HepG2 (cell line): ENCODE results near the gene PPP2R1B.

ENCODE experiments used
- CBX5 ChIP-seq: sonication (generic); formaldehyde crosslinking; IDR thresholded peaks from 2 replicates; pipeline ENCODE4 v1.4.0; 2020; ENCODE audit warnings: missing genetic modification reagents, borderline replicate concordance
- TF ChIP-seq, protein P1 (sequence below): sonication (generic); formaldehyde crosslinking; IDR thresholded peaks from 2 replicates; pipeline ENCODE4 v1.4.0; 2020; ENCODE audit warnings: missing genetic modification reagents

DNA sequence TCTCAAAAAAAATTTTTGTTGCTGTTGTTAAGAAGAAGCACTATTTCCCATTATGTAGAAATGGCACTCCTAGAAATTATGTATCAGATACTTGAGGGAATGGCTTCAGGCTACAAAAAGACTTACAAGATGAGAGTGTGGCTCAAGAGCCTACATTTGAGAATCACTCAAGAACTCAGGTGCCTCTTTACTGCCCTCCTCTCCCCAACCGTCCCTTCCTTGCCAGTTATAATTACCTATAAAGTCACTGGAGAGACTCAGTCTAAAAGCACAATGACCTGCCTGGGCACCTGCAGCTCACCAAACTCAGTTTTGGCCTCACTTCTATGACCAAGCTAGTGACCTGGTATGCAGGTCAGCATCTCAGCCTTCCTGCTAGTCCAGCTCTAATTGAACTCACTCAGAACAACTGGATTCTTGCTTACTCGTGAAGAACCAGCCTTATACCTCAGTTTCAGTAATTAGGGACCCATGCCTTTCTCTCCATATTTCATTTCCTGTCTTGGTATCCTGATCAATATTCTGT, 41.9 kb upstream of the PPP2R1B start:
- TF ChIP-seq, protein P1, sequence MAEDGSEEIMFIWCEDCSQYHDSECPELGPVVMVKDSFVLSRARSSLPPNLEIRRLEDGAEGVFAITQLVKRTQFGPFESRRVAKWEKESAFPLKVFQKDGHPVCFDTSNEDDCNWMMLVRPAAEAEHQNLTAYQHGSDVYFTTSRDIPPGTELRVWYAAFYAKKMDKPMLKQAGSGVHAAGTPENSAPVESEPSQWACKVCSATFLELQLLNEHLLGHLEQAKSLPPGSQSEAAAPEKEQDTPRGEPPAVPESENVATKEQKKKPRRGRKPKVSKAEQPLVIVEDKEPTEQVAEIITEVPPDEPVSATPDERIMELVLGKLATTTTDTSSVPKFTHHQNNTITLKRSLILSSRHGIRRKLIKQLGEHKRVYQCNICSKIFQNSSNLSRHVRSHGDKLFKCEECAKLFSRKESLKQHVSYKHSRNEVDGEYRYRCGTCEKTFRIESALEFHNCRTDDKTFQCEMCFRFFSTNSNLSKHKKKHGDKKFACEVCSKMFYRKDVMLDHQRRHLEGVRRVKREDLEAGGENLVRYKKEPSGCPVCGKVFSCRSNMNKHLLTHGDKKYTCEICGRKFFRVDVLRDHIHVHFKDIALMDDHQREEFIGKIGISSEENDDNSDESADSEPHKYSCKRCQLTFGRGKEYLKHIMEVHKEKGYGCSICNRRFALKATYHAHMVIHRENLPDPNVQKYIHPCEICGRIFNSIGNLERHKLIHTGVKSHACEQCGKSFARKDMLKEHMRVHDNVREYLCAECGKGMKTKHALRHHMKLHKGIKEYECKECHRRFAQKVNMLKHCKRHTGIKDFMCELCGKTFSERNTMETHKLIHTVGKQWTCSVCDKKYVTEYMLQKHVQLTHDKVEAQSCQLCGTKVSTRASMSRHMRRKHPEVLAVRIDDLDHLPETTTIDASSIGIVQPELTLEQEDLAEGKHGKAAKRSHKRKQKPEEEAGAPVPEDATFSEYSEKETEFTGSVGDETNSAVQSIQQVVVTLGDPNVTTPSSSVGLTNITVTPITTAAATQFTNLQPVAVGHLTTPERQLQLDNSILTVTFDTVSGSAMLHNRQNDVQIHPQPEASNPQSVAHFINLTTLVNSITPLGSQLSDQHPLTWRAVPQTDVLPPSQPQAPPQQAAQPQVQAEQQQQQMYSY = no peak
- no peak for TF ChIP-seq CBX5 (CRISPR knock-in tag)
